NCI-H2227 (cell line): ENCODE results near the gene CASP4.
"Not testable (repeated sequence)": the region's sequence is repeated elsewhere in the genome, so short reads cannot be mapped to it uniquely, and the experiment has no call there.

ENCODE experiments used
- DNase-seq: peaks from one replicate; lab custom pipeline; 2025; ENCODE audit not compliant: unreplicated experiment; lab: John Stamatoyannopoulos, UW

CASP4 gene

GRCh38 chr11:104968355-104968855 lies at the start of gene CASP4:
Gene CASP4 (minus strand): TSS chr11:104968574. CDS start chr11:104968525, 49 bp downstream.
- no peak for DNase-seq

GRCh38 chr11:105007463-105007862 lies 39.1 kb upstream of the CASP4 start:
- DNase-seq = no peak

GRCh38 chr11:105005451-105005845 lies 37.1 kb upstream of the CASP4 start:
- DNase-seq = no peak

- DNase-seq = no peak
Observed at GRCh38 chr11:105004021-105004420, 35.6 kb upstream of the CASP4 start.

- DNase-seq = no peak
Observed at GRCh38 chr11:105003151-105003550, 34.8 kb upstream of the CASP4 start.

- DNase-seq = no peak
Observed at GRCh38 chr11:105000797-105001196, 32.4 kb upstream of the CASP4 start.

- no peak for DNase-seq
Observed at GRCh38 chr11:105000167-105000566, 31.8 kb upstream of the CASP4 start.

GRCh38 chr11:104999721-105000120 lies 31.3 kb upstream of the CASP4 start:
- no peak for DNase-seq

- no peak for DNase-seq
Observed at GRCh38 chr11:104997288-104997687, 28.9 kb upstream of the CASP4 start.

GRCh38 chr11:104995001-104995408 lies 26.6 kb upstream of the CASP4 start:
- no peak for DNase-seq

- DNase-seq = no peak
Observed at GRCh38 chr11:104992781-104993180, 24.4 kb upstream of the CASP4 start.

GRCh38 chr11:104991994-104992393 lies 23.6 kb upstream of the CASP4 start:
- DNase-seq = no peak

GRCh38 chr11:104984808-104985207 lies 16.4 kb upstream of the CASP4 start:
- no peak for DNase-seq

GRCh38 chr11:104979839-104980238 lies 11.5 kb upstream of the CASP4 start:
- no peak for DNase-seq

- no peak for DNase-seq
Observed at GRCh38 chr11:104973616-104974015, 5.2 kb upstream of the CASP4 start.

- DNase-seq = not testable (repeated sequence)
Observed at GRCh38 chr11:104972924-104973323, 4.5 kb upstream of the CASP4 start.

GRCh38 chr11:104970756-104971155 lies 2.4 kb upstream of the CASP4 start:
- no peak for DNase-seq

- peak; percentile 43 for DNase-seq
Observed at GRCh38 chr11:104968856-104969776, 742 bp upstream of the CASP4 start.

- no peak for DNase-seq
Observed at GRCh38 chr11:104967534-104968354, 630 bp downstream of the CASP4 start.

GRCh38 chr11:104965735-104966134 lies 2.6 kb downstream of the CASP4 start:
- DNase-seq = no peak

GRCh38 chr11:104964247-104964646 lies 4.1 kb downstream of the CASP4 start:
- no peak for DNase-seq

- no peak for DNase-seq
Observed at GRCh38 chr11:104962852-104963251, 5.5 kb downstream of the CASP4 start.
